ENCODE results near the gene MRPS2.
"Not testable (repeated sequence)": the region's sequence is repeated elsewhere in the genome, so short reads cannot be mapped to it uniquely, and the experiment has no call there.

MRPS2 gene

GRCh38 chr9:135499326-135500070 lies 984 bp upstream of the MRPS2 start:
- DNase-seq (ENCODE audit: low read depth in 2 of 2): peak; percentile 85 to 88

- no peak for DNase-seq (ENCODE audit: low read depth in 2 of 2)
These were observed 384 bp upstream of the MRPS2 start for GRCh38 chr9:135500071-135500524.

GRCh38 chr9:135501261-135502167 lies 1.0 kb downstream of the MRPS2 start:
- DNase-seq (ENCODE audit: low read depth in 2 of 2): no peak

GRCh38 chr9:135502168-135502872 lies 1.8 kb downstream of the MRPS2 start:
- no peak for DNase-seq (ENCODE audit: low read depth in 2 of 2)

- no peak for DNase-seq (ENCODE audit: low read depth in 2 of 2)
These were observed 2.4 kb downstream of the MRPS2 start for GRCh38 chr9:135502873-135503321.

- no peak for DNase-seq (ENCODE audit: low read depth in 2 of 2)
These were observed 3.1 kb downstream of the MRPS2 start for GRCh38 chr9:135503371-135504261.

- DNase-seq (ENCODE audit: low read depth in 2 of 2): peak; percentile 33 to 51
These were observed 4.1 kb downstream of the MRPS2 start for GRCh38 chr9:135504262-135505243.

GRCh38 chr9:135505406-135506187 lies 5.1 kb downstream of the MRPS2 start:
- DNase-seq (ENCODE audit: low read depth in 2 of 2): no peak

- no peak for DNase-seq (ENCODE audit: low read depth in 2 of 2)
These were observed 6.0 kb downstream of the MRPS2 start for GRCh38 chr9:135506327-135507103.

- no peak for DNase-seq (ENCODE audit: low read depth in 2 of 2)
These were observed 6.9 kb downstream of the MRPS2 start for GRCh38 chr9:135507104-135508035.

- DNase-seq (ENCODE audit: low read depth in 2 of 2): no peak
These were observed 7.8 kb downstream of the MRPS2 start for GRCh38 chr9:135508211-135508820.

- no peak for DNase-seq (ENCODE audit: low read depth in 2 of 2)
These were observed 9.0 kb downstream of the MRPS2 start for GRCh38 chr9:135509458-135509857.

GRCh38 chr9:135512241-135512603 lies 11.7 kb downstream of the MRPS2 start:
- DNase-seq (ENCODE audit: low read depth in 2 of 2): no peak

GRCh38 chr9:135512904-135513303 lies 12.4 kb downstream of the MRPS2 start:
- no peak for DNase-seq (ENCODE audit: low read depth in 2 of 2)

GRCh38 chr9:135513351-135513846 lies 12.9 kb downstream of the MRPS2 start:
- no peak for DNase-seq (ENCODE audit: low read depth in 2 of 2)

GRCh38 chr9:135513906-135514305 lies 13.4 kb downstream of the MRPS2 start:
- DNase-seq (ENCODE audit: low read depth in 2 of 2): not testable (repeated sequence)

Measured in activated CD4-positive, alpha-beta T cell treated with anti-CD3 and anti-CD28 coated beads for 24 hours (primary cell).